Pancreas (tissue), 10 donors: ENCODE data around the gene ZDHHC11B. TPM values are rescaled to one million over a fixed set of nuclear protein-coding genes. Genes with fewer than 3 reads are reported as not detected.
"Not testable (repeated sequence)": the region's sequence is repeated elsewhere in the genome, so short reads cannot be mapped to it uniquely, and the experiment has no call there.

ENCODE experiments used
- ATAC-seq, 4 donors: fragments of 200-7000 bp; cut with Tn5 transposase; one replicate each; pipeline versions ENCODE4 v1.8.0 to v1.9.1; 2020; ENCODE audit warnings: mild to moderate bottlenecking in 4 of 4, moderate library complexity in 4 of 4
- DNase-seq, 6 donors: peaks; one replicate each; pipeline ENCODE4 v3.0.0-alpha.2; 2020
- FAIRE-seq: peaks from 2 replicates; lab custom pipeline; 2012; peaks lifted over from hg19 to GRCh38; lab: Jason Lieb, UNC
- H3K27ac ChIP-seq, 4 donors: fragments of 200-600 bp; sonication (generic); 1 replicate in 3 of 4; 2 replicates in 1 of 4; pipeline versions ENCODE4 v1.5.0 to v1.8.0; 2020
- H3K27me3 ChIP-seq, 4 donors: fragments of 200-600 bp; one replicate each; pipeline ENCODE4 v1.8.0; 2021
- H3K36me3 ChIP-seq, 3 donors: fragments of 200-600 bp; sonication (generic) in 1 of 3; one replicate each; pipeline versions ENCODE4 v1.5.0 to v1.8.0; 2020 to 2021
- H3K4me1 ChIP-seq, 3 donors: fragments of 200-600 bp; one replicate each; pipeline ENCODE4 v1.8.0; 2021
- H3K4me3 ChIP-seq, 4 donors: fragments of 200-600 bp; sonication (generic) in 2 of 4; one replicate each; pipeline versions ENCODE4 v1.5.0 to v1.8.0; 2020 to 2021
- H3K9me3 ChIP-seq, 4 donors: fragments of 200-600 bp; one replicate each; pipeline ENCODE4 v1.8.0; 2021
- CTCF ChIP-seq, 4 donors: fragments of 200-600 bp; sonication (generic) in 3 of 4; IDR thresholded peaks; one replicate each; pipeline versions ENCODE4 v1.5.0 to v1.8.0; 2021; ENCODE audit warnings: antibody characterized with exemption in 4 of 4
- WGBS, 2 donors: extraction: QIAGEN DNeasy Blood & Tissue Kit; methylation state at CpG; one replicate each; pipeline ENCODE4 v1.1.7; 2013; 5-methylcytosine and 5-hydroxymethylcytosine counted together
- intact Hi-C, 3 donors: fragments of 100-400 bp; cut with DNase I; formaldehyde crosslinking; loops; one replicate each; pipeline versions ENCODE4 v1.11.1 to v1.14.2; 2022
- polyA plus RNA-seq, 2 donors: library from polyadenylated mRNA; stranded (reverse); fragments of 200-250 nt; gene quantifications; one replicate each; pipeline ENCODE4 v1.2.3, GENCODE V29; 2013
- total RNA-seq, 6 donors: library from RNA; stranded (reverse); fragmentation: NEBNext Ultra II Directional in 4 of 6; extraction: Animal tissue kit (Norgen Biotek cat#: 25700) in 4 of 6; gene quantifications; one replicate each; pipeline versions ENCODE4 v1.2.1 to v1.2.4, GENCODE V29; 2021 to 2023
- donor health status: healthy with polysubstance abuse.
- donor health status: DM: no; HTN: no; CAD: no; lungs with moderate emphysema.
- donor health status: DM: no; HTN: no; CAD: no.
- donor health status: control.
- donor health status: control.
- donor health status: Bipolar disorder and iron deficiency.
- donor health status: DM: yes; HTN: yes; CAD: no.
- donor health status: DM: no; HTN: no; CAD: no.
- donor health status: DM: no; HTN: no; CAD: no.
- donor health status: DM: yes; HTN: yes; CAD: no.

The ZDHHC11B gene
- total RNA-seq, result 1 to 10 TPM; 2.8 to 7.5 (median 5.0) TPM
- 10 to 100 TPM in 1 of 2 donors, 1 to 10 TPM in 1; 6.6 to 19.9 TPM for polyA plus RNA-seq

- H3K27me3 ChIP-seq, H3K4me1 ChIP-seq, H3K9me3 ChIP-seq, FAIRE-seq, H3K36me3 ChIP-seq, intact Hi-C loops: not testable (repeated sequence)
- ATAC-seq (peak; percentile 80 to 88 (median 86)), DNase-seq (peak; percentile 84 to 98 (median 95))
- WGBS, 2 donors, result 0% methylated on average over 40 to 50 of the region's 101 CpGs
- peak within 1 kb of the TSS in 2 of 4 donors; percentile 28 to 53 for H3K27ac ChIP-seq
- peak within 1 kb of the TSS; percentile 47 to 77 (median 53) for H3K4me3 ChIP-seq
Measured at GRCh38 chr5:784428-785177, at the start of gene ZDHHC11B. TSS of gene ZDHHC11B (minus strand) at chr5:784729. CDS start at chr5:766919, 17,810 bp downstream.

GRCh38 chr5:834013-834412 lies 49.5 kb upstream of the ZDHHC11B start:
- H3K4me1 ChIP-seq, H3K27ac ChIP-seq, H3K27me3 ChIP-seq, FAIRE-seq, DNase-seq, ATAC-seq, intact Hi-C loops, H3K9me3 ChIP-seq, H3K4me3 ChIP-seq, H3K36me3 ChIP-seq: not testable (repeated sequence)
- 44 to 71% methylated on average over 2 of the region's 2 CpGs for WGBS, 2 donors

- H3K27me3 ChIP-seq, H3K9me3 ChIP-seq, H3K4me1 ChIP-seq, H3K4me3 ChIP-seq, intact Hi-C loops, H3K36me3 ChIP-seq, H3K27ac ChIP-seq, ATAC-seq, FAIRE-seq: not testable (repeated sequence)
- 91 to 93% methylated on average over 15 to 17 of the region's 19 CpGs for WGBS, 2 donors
- DNase-seq, result peak in 1 of 6 donors; percentile 31
Measured at GRCh38 chr5:828194-828593, 43.7 kb upstream of the ZDHHC11B start.

GRCh38 chr5:825544-825943 lies 41.0 kb upstream of the ZDHHC11B start:
- intact Hi-C loops, H3K4me3 ChIP-seq, FAIRE-seq, H3K9me3 ChIP-seq, H3K27ac ChIP-seq, ATAC-seq, H3K27me3 ChIP-seq, H3K4me1 ChIP-seq, H3K36me3 ChIP-seq: not testable (repeated sequence)
- 0 to 36% methylated on average over 1 of the region's 1 CpG for WGBS, 2 donors
- DNase-seq, result peak in 1 of 6 donors; percentile 35

GRCh38 chr5:821504-821903 lies 37.0 kb upstream of the ZDHHC11B start:
- Histone ChIP-seq H3K4me3 (no peak overlapping the region), H3K27me3 (no peaks in the 10 kb centered on the region), H3K36me3 (no peaks in the 10 kb centered on the region), H3K4me1 (no peaks in the 10 kb centered on the region), H3K27ac (no peak overlapping the region), H3K9me3 (no peaks in the 10 kb centered on the region)
- no peak for TF ChIP-seq CTCF (IDR thresholded peaks at IDR 0.05)
- intact Hi-C loops, result no loop called here
- ATAC-seq (no peak), FAIRE-seq (no peak), DNase-seq (no peak)
- 67% methylated on average over 8 of the region's 8 CpGs; no CpG with 5 or more reads in 1 of the 2 donors for WGBS, 2 donors

GRCh38 chr5:820245-820644 lies 35.7 kb upstream of the ZDHHC11B start:
- DNase-seq, result no peak

More at GRCh38 chr5:820245-820644, 35.7 kb upstream of the ZDHHC11B start:
- no peaks in the 10 kb centered on the region for H3K9me3 ChIP-seq
- intact Hi-C loops, result no loop called here
- FAIRE-seq, result no peak
- H3K36me3 ChIP-seq, result no peaks in the 10 kb centered on the region
- TF ChIP-seq CTCF (IDR thresholded peaks at IDR 0.05), result no peak
- WGBS, 2 donors, result 62% methylated on average over 3 of the region's 3 CpGs; no CpG with 5 or more reads in 1 of the 2 donors
- ATAC-seq, result no peak
- H3K4me1 ChIP-seq, result no peaks in the 10 kb centered on the region
- no peak overlapping the region for H3K27ac ChIP-seq
- no peaks in the 10 kb centered on the region for H3K27me3 ChIP-seq
- H3K4me3 ChIP-seq, result no peak overlapping the region
